Measurements from ENCODE around the gene S100A2. TPM values are rescaled to one million over a fixed set of nuclear protein-coding genes. Genes with fewer than 3 reads are reported as not detected.

The S100A2 gene
- total RNA-seq, 4 donors from 2014 or later, result 14.7 TPM; not detected in 3

DNA sequence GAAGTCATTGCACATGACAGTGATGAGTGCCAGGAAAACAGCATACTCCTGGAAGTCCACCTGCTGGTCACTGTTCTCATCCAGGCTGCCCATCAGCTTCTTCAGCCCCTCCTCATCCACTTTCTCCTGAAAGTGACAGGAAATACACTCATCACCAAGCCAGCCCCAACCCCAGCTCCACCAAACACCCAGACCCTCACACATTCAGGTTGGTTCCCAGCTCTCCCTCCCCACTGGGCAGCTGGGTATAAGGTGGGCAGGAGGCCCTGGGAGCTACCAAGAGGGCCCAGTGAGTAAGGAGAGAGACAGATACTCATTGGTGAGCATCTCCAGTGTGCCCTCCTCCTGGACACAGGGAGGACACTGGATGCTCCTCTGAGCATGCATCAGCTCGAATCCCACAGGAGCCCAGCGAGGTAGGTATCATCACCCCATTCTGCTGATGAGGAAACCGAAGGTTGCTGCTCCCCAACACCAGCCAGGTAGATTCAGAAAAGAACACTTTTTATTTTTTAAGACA is 4.1 kb downstream of the S100A2 start:
- no peak for DNase-seq
- no peak overlapping the region for H3K4me3 ChIP-seq
- H3K27me3 ChIP-seq, result no peaks in the 10 kb centered on the region
- H3K27ac ChIP-seq, result peak overlapping the region in 1 of 4 donors; percentile 16
- in situ Hi-C loops (cut with MboI; ENCODE audit: low sequenced_read_pairs in 4 of 4), result loop anchor here (5.0 to 10.0 kb wide), 2 partner anchors 47 to 49 kb away; no protein-coding TSS in a partner anchor
- no peak for TF ChIP-seq POLR2A (IDR thresholded peaks at IDR 0.05)
- TF ChIP-seq, protein P1, sequence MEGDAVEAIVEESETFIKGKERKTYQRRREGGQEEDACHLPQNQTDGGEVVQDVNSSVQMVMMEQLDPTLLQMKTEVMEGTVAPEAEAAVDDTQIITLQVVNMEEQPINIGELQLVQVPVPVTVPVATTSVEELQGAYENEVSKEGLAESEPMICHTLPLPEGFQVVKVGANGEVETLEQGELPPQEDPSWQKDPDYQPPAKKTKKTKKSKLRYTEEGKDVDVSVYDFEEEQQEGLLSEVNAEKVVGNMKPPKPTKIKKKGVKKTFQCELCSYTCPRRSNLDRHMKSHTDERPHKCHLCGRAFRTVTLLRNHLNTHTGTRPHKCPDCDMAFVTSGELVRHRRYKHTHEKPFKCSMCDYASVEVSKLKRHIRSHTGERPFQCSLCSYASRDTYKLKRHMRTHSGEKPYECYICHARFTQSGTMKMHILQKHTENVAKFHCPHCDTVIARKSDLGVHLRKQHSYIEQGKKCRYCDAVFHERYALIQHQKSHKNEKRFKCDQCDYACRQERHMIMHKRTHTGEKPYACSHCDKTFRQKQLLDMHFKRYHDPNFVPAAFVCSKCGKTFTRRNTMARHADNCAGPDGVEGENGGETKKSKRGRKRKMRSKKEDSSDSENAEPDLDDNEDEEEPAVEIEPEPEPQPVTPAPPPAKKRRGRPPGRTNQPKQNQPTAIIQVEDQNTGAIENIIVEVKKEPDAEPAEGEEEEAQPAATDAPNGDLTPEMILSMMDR (IDR thresholded peaks at IDR 0.05 in 4 of 5, conservative IDR thresholded peaks at IDR 0.05 in 1 of 5), result no peak
- H3K4me1 ChIP-seq, result peaks cover 10 to 14% of the 10 kb centered on the region in 2 donors
- H3K9me3 ChIP-seq, result no peaks in the 10 kb centered on the region
- no peaks in the 10 kb centered on the region for H3K36me3 ChIP-seq
- no peak for ATAC-seq
- intact Hi-C loops (cut with DNase I; ENCODE audit: low total_unique reads), result loop anchor here (10.0 kb wide), 1 partner anchor 207 kb away; the partner anchor contains the start of gene S100A9

DNA sequence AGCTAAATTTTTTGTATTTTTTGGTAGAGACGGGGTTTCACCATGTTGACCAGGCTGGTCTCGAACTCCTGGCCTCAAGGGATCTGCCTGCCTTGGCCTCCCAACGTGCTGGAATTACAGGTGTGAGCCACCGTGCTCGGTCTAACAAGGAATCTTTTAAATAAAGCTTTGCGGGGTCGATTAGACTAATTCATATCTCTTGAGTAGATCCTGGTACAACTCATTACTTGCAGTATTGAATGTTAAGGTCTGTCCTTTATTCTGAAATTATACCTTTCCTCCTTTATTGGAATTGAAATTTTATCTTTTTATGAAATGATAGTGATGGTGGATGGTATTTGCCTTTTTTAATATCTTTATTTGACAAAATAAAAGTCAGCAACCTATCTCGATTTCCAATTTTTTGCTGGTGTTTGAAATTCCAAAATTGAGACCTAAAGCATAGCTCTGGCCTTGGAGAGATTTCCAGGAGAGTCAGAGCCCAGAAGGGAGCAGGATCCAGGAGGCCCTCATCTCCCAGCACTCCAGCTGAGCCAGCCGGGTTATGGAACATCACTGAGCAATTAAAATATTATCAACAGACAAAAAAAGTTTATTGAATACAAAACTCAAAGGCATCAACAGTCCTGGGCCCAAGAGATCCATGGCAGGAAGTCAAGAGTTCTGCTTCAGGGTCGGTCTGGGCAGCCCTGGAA is 4.7 kb downstream of the S100A2 start:
- TF ChIP-seq, protein P1 (IDR thresholded peaks at IDR 0.05 in 4 of 5, conservative IDR thresholded peaks at IDR 0.05 in 1 of 5), result no peak
- no peak for TF ChIP-seq POLR2A (IDR thresholded peaks at IDR 0.05)
- peaks cover 5 to 8% of the 10 kb centered on the region in 2 donors for H3K4me1 ChIP-seq
- H3K4me3 ChIP-seq, result no peak overlapping the region
- no peaks in the 10 kb centered on the region for H3K27me3 ChIP-seq
- H3K9me3 ChIP-seq, result no peaks in the 10 kb centered on the region
- ATAC-seq (no peak), DNase-seq (no peak)
- in situ Hi-C loops (cut with MboI; ENCODE audit: low sequenced_read_pairs in 4 of 4) (loop anchor here (5.0 to 10.0 kb wide), 2 partner anchors 46 to 49 kb away; no protein-coding TSS in a partner anchor), intact Hi-C loops (cut with DNase I; ENCODE audit: low total_unique reads) (loop anchor here (10.0 kb wide), 1 partner anchor 206 kb away; the partner anchor contains the start of gene S100A9)
- peak overlapping the region in 1 of 4 donors; percentile 16 for H3K27ac ChIP-seq
- no peaks in the 10 kb centered on the region for H3K36me3 ChIP-seq

DNA sequence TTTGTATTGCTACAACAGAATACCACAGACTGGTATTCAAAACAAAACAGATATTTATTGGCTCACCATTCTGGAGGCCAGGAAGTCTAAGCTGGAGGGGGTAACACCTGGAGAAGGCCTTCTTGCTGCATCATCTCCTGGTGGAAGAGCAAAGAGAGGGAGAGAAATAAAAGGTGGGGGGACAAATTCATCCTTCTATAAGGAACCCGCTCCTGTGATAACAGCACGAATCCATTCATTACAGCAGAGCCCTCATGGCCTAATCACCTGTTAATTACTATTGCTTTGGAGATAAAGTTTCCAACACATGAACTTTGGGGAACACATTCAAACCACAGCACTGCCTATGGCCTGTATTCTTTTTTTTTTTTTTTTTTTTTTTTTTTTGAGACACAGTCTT is 5.4 kb downstream of the S100A2 start:
- intact Hi-C loops (cut with DNase I; ENCODE audit: low total_unique reads), result loop anchor here (10.0 kb wide), 1 partner anchor 205 kb away; the partner anchor contains the start of gene S100A9
- TF ChIP-seq, protein P1 (IDR thresholded peaks at IDR 0.05 in 4 of 5, conservative IDR thresholded peaks at IDR 0.05 in 1 of 5), result no peak
- no peak for TF ChIP-seq POLR2A (IDR thresholded peaks at IDR 0.05)
- ATAC-seq (no peak), DNase-seq (no peak)
- Histone ChIP-seq H3K36me3 (no peaks in the 10 kb centered on the region), H3K9me3 (no peaks in the 10 kb centered on the region), H3K27ac (no peak overlapping the region), H3K27me3 (no peaks in the 10 kb centered on the region), H3K4me1 (peaks cover 0 to under 1% of the 10 kb centered on the region in 2 donors), H3K4me3 (no peak overlapping the region)
- in situ Hi-C loops (cut with MboI; ENCODE audit: low sequenced_read_pairs in 4 of 4), result loop anchor here (5.0 to 10.0 kb wide), 2 partner anchors 45 to 48 kb away; no protein-coding TSS in a partner anchor

DNA sequence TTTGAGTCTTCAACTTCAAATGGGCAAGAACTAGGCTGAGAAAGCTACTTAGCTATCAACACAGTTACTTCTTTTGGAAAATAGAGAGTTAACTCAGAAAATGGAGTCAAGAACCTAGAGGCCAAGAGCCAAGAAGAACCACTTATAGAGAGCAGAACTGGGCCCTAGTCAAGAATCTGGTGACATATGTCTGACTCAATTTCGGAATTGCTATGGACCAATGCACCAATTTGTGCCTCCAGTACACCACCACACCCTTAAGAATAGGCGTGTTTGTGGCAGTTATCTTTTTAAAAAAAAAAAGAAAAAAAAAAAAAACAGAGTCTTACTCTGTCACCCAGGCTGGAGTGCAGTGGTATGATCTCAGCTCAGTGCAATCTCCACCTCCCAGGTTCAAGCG is 7.8 kb downstream of the S100A2 start:
- in situ Hi-C loops (cut with MboI; ENCODE audit: low sequenced_read_pairs in 4 of 4), result no loop called here
- Histone ChIP-seq H3K9me3 (no peaks in the 10 kb centered on the region), H3K27ac (no peak overlapping the region), H3K27me3 (no peaks in the 10 kb centered on the region), H3K4me3 (no peak overlapping the region), H3K4me1 (peaks cover 0 to 8% of the 10 kb centered on the region in 2 donors), H3K36me3 (no peaks in the 10 kb centered on the region)
- intact Hi-C loops (cut with DNase I; ENCODE audit: low total_unique reads), result no loop called here
- TF ChIP-seq, protein P1 (IDR thresholded peaks at IDR 0.05 in 4 of 5, conservative IDR thresholded peaks at IDR 0.05 in 1 of 5), result no peak
- TF ChIP-seq POLR2A (IDR thresholded peaks at IDR 0.05), result no peak
- ATAC-seq, result no peak
- DNase-seq, result no peak
